Right ventricle myocardium superior (tissue), 1 donor: ENCODE results near the gene ENTPD3. TPM values are rescaled to one million over a fixed set of nuclear protein-coding genes. Genes with fewer than 3 reads are reported as not detected.
"Not testable (repeated sequence)": the region's sequence is repeated elsewhere in the genome, so short reads cannot be mapped to it uniquely, and the experiment has no call there.

Experiments
- ATAC-seq: fragments of 200-7000 bp; cut with Tn5 transposase; one replicate; pipeline ENCODE4 v1.9.1; 2020; ENCODE audit warnings: mild to moderate bottlenecking; ENCODE audit not compliant: poor library complexity
- DNase-seq: peaks from one replicate; pipeline ENCODE4 v3.0.0-alpha.2; 2020
- intact Hi-C: fragments of 100-400 bp; cut with DNase I; formaldehyde crosslinking; loops from one replicate; pipeline ENCODE4 v1.11.2; 2022
- total RNA-seq: library from RNA; stranded (reverse); fragmentation: NEBNext Ultra II Directional; extraction: Animal tissue kit (Norgen Biotek cat#: 25700); gene quantifications from one replicate; pipeline ENCODE4 v1.2.1, GENCODE V29; 2021
- donor health status: DM: no; HTN: yes; CAD: no; lungs with severe emphysema.

Gene ENTPD3
- total RNA-seq, 1 donor from 2014 or later: 0.30 TPM

DNA sequence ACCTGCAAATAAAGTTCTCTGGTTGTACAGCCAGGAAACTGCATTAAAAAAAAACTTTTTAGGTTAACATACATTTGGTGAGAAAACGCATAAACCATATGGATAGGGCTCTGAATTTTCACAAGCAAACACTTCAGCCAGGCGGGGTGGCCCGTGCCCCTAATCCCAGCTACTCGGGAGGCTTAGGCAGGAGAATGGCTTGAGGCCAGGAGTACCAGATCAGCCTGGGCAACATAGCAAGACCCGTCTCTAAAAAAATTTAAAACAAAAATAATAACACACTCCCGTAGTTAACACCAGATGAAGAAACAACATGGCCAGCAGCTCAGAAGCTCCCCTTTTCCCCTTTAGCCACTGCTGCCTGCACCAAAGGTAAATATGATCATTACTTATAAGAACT is 66.9 kb downstream of the ENTPD3 start:
- ATAC-seq (no peak), DNase-seq (no peak)
- intact Hi-C loops: loop anchor here (10.0 kb wide), 1 partner anchor 71 kb away; the partner anchor contains the start of gene ZNF621

DNA sequence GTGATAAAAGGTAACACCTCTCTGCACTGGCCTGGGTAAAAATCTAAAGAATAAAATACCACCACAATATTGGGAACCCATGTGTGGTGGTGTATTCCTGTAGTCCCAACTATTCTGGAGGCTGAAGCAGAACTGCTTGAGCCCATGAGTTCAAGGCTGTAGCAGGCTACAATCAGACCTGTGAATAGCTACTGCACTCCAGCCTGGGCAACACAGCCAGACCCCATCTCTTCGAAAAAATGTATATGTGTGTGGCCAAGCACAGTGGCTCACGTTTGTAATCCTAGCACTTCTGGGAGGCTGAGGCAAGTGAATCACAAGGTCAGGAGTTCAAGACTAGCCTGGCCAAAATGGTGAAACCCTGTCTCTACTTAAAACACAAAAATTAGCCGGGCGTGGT is 68.3 kb downstream of the ENTPD3 start:
- ATAC-seq: no peak
- no peak for DNase-seq
- intact Hi-C loops: loop anchor here (10.0 kb wide), 1 partner anchor 69 kb away; the partner anchor contains the start of gene ZNF621

DNA sequence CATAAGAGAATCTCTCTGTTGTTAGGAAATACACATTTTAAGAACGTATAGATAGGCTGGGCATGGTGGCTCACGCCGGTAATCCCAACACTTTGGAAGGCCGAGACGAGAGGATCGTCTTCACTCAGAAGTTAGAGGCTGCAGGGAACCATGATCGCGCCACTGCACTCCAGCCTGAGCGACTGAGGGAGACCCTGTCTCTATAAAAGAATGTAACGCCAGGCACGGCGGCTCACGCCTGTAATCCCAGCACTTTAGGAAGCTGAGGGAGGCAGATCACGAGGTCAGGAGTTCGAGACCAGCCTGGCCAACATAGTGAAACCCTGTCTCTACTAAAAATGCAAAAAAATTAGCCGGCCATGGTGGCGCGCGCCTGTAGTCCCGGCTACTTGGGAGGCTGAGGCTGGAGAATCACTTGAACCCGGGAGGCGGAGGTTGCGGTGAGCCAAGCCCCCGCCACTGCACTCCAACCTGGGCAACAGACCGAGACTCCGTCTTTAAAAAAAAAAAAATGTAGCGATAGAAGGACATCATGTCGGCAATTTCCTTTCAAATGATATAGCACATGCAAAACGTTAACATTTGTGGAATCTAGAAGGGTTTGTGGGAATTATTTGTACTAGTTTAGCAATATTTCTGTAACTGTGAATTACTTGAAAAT is 69.4 kb downstream of the ENTPD3 start:
- ATAC-seq (no peak), DNase-seq (no peak)
- intact Hi-C loops: loop anchor here (10.0 kb wide), 1 partner anchor 68 kb away; the partner anchor contains the start of gene ZNF621

- intact Hi-C loops: loop anchor here (10.0 kb wide), 1 partner anchor 68 kb away; the partner anchor contains the start of gene ZNF621
- DNase-seq (peak; percentile 98), ATAC-seq (peak; percentile 95)
Observed at GRCh38 chr3:40456940-40457823, 70.2 kb downstream of the ENTPD3 start, which contains the start of gene RPL14. Gene RPL14, plus strand, starts transcription at chr3:40457339. Its CDS starts 133 bp downstream, at chr3:40457472.

GRCh38 chr3:40458473-40458872 is 71.5 kb downstream of the ENTPD3 start:
- ATAC-seq (no peak), DNase-seq (no peak)
- intact Hi-C loops: loop anchor here (10.0 kb wide), 1 partner anchor 66 kb away; the partner anchor contains the start of gene ZNF621

GRCh38 chr3:40460481-40460880 is 73.5 kb downstream of the ENTPD3 start:
- ATAC-seq, intact Hi-C loops, DNase-seq: not testable (repeated sequence)

DNA sequence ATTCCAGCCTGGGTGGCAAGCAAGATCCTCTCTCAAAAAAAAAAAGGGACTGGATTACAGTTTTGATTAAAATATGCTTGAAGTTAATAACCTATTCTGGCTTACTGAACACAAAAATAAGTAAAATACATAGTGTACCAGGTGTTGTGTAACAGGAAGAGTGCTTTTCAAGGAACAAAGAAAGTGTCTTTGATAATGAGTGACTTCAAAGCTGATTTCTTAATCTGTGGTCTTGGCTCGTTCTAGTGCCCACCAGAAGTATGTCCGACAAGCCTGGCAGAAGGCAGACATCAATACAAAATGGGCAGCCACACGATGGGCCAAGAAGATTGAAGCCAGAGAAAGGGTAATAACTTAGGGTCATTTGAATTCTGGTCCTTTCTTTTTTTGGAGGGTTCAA is 74.2 kb downstream of the ENTPD3 start:
- intact Hi-C loops: no loop called here
- ATAC-seq: no peak
- DNase-seq: no peak

DNA sequence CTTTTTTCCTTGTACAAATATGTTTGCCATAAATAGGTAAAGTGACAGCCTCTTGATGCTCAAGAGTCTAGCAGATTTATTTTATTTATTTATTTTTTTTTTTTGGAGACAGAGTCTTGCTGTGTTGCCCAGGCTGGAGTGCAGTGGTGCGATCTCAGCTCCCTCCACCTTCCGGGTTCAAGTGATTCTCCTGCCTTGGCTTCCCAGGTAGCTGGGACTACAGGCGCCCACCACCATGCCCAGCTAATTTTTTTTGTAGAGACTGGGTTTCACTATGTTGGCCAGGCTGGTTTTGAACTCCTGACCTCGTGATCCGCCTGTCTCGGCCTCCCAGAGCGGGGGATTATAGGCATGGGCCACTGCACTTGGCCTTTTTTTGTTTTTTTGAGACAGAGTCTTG is 75.9 kb downstream of the ENTPD3 start:
- intact Hi-C loops, ATAC-seq, DNase-seq: not testable (repeated sequence)

DNA sequence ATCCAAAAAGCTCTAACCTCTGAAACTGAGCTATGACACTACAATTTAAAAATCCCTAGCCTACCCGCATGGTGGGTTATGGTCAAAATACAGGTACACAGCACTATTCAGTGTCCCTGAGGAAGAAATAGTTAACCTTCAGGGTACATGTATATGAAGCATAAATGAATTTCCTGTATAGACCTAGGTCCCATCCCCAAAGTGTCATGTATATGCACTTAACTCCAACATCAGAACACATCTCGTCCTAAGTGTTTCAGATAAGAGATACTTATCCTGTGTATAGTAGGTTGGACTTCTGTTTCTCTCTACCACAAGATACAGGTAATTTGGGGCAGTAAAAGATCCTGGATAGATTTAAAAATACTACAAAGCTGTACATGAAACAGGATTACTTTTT is 76.6 kb downstream of the ENTPD3 start:
- ATAC-seq: no peak
- DNase-seq: no peak

GRCh38 chr3:40464339-40465110 is 77.5 kb downstream of the ENTPD3 start:
- intact Hi-C loops: no loop called here
- no peak for ATAC-seq
- no peak for DNase-seq

More for the DNA sequence above, 76.6 kb downstream of the ENTPD3 start:
- intact Hi-C loops: no loop called here

- ATAC-seq (no peak), DNase-seq (no peak)
- intact Hi-C loops: no loop called here
Observed at GRCh38 chr3:40465111-40465407, 78.1 kb downstream of the ENTPD3 start.

GRCh38 chr3:40465456-40465855 is 78.5 kb downstream of the ENTPD3 start:
- intact Hi-C loops: no loop called here
- DNase-seq (no peak), ATAC-seq (no peak)

DNA sequence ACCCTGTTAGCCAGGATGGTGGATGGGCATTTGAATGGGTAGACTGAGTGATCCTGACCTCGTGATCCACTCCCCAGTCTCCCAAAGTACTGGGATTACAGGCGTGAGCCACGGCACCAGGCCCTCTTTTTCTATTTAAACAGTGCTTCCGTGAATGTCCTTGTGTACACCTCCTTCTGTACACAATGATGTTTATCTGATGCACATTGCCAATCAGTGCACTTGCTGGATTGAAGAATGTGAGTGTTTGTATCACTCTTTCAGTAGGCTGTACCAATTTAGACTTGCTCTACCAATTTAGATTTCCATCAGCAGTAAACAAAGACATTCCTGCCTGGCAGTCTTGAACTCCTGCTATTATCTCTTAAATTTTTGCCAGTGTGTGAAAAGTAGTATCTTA is 81.0 kb downstream of the ENTPD3 start:
- intact Hi-C loops: no loop called here
- ATAC-seq: no peak
- DNase-seq: no peak

DNA sequence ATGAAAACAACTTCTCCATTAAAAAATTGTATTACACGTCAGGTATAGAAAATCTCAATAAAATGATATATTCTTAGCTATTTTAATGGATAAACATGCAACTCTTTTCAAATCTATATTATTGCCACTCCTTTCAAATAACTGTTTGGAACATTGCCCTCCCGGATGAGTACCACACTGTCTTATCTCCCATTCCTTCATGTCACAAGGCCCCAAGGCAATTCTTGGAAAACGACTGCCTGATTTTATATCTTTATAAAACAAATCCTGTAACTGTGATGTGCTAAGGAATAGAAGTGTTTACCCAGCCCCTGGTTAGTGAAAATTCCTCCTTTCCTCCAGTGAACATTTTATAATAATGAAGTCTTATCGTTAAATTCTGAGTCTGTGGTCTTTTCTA is 83.7 kb downstream of the ENTPD3 start:
- no peak for DNase-seq
- intact Hi-C loops: no loop called here
- ATAC-seq: no peak

DNA sequence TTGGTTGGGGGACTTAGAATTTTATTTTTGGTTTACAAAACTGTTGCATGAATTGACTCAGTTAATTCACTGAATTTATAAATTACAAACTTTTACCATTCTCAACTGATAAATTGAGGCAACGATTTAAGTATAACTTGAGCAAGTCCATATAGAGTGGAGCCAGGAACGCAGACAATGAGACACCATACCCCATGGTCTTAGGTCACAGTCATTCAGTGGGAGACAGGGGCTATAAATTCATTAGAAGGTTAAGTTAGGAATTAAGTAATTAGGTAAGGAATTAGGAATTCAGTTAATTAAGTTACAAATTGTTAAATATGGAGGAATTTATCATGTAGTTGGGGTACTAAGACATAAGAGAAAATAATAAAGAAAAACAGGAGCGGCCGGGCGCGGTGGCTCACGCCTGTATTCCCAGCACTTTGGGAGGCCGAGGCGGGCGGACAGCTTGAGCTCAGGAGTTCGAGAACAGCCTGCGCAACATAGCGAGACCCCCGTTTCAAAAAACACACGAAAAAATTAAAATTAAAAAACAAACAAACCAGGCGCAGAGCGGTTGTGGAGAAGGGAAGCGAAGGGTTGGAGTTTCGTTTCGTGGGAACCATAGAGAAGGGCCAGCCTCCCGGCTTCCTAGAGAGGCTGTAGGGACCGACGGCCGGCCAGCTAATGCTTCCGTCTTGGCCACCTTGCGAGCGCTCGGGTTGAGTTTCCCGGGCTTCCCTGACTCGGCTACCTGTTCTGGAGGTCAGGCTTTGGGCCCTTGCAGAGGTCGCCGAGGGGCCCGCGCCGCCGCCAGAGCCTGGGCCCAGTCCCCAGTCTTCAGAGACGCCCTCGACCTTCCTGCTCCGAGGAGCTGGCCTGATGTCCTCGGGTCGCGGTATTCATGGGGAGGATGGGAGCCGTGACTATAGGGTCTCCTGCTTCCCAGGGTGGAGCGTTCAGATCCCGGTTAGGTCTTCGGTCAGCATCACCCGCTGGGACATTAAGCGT is 89.8 kb downstream of the ENTPD3 start, which contains the start of gene ZNF619:
ZNF619 (plus strand) TSS at position 645 of the 993 bp plus-strand sequence. CDS start 858 bp downstream, outside the sequence.
- ATAC-seq (peak; percentile 97), DNase-seq (peak; percentile 87)
- intact Hi-C loops: no loop called here

GRCh38 chr3:40477666-40478065 is 90.7 kb downstream of the ENTPD3 start:
- DNase-seq (no peak), ATAC-seq (peak; percentile 38)
- intact Hi-C loops: no loop called here
